Endothelial cell of umbilical vein (primary cell): Measurements from ENCODE around the gene ELP6. TPM values are rescaled to one million over a fixed set of nuclear protein-coding genes. Genes with fewer than 3 reads are reported as not detected.

Source experiments
- BruUV-seq: library from RNA; stranded (reverse); fragments of 400-500 nt; replicated peaks from 2 replicates; lab custom pipeline; 2021; lab: Mats Ljungman, UMichigan
- CTCF ChIA-PET: fragments of 300-600, 350-600 bp; sonication (Branson Sonifier 250); formaldehyde crosslinking; loops from one replicate; lab custom pipeline; 2021; ENCODE audit warnings: antibody characterized with exemption, inconsistent platforms; lab: Charles Lee
- POLR2A ChIA-PET: fragments of 300-600, 350-600 bp; sonication (Branson Sonifier 250); formaldehyde crosslinking; loops from one replicate; lab custom pipeline; 2021; ENCODE audit warnings: antibody characterized with exemption, inconsistent platforms; lab: Charles Lee
- DNase-seq: peaks from one replicate; pipeline ENCODE4 v3.0.0-alpha.2; 2011; ENCODE audit warnings: low read depth, low spot score
- FAIRE-seq: peaks from 2 replicates; lab custom pipeline; 2011; peaks lifted over from hg19 to GRCh38; lab: Jason Lieb, UNC
- H2AFZ ChIP-seq: 2 replicates; pipeline ENCODE4 v1.6.0; 2012; ENCODE audit warnings: low read depth, low read length, control low read depth, inconsistent platforms
- H3K27ac ChIP-seq: 2 replicates; pipeline ENCODE4 v1.5.1; 2011; ENCODE audit warnings: low read depth, mild to moderate bottlenecking, control low read depth, low read length, moderate library complexity; ENCODE audit not compliant: insufficient read depth
- H3K27me3 ChIP-seq, 2 experiments: 2 replicates each; pipeline versions ENCODE4 v1.6.0 to v1.6.1; 2011; ENCODE audit warnings: low read length in 2 of 2, mixed read lengths in 1 of 2; ENCODE audit not compliant: control insufficient read depth in 2 of 2, insufficient read depth in 2 of 2
- H3K36me3 ChIP-seq, 2 experiments: 2 replicates in 1 of 2; 3 replicates in 1 of 2; pipeline ENCODE4 v1.5.1; 2011; ENCODE audit warnings: low read length in 2 of 2, mild to moderate bottlenecking in 1 of 2, moderate library complexity in 1 of 2; ENCODE audit not compliant: control insufficient read depth in 2 of 2, insufficient read depth in 2 of 2; ENCODE audit errors: extremely low read depth in 1 of 2
- H3K4me1 ChIP-seq: 3 replicates; pipeline ENCODE4 v1.5.1; 2011; ENCODE audit warnings: mild to moderate bottlenecking, low read length; ENCODE audit not compliant: control insufficient read depth, insufficient read depth; ENCODE audit errors: extremely low read depth
- H3K4me2 ChIP-seq: 2 replicates; pipeline ENCODE4 v1.6.1; 2011; ENCODE audit warnings: low read length, control low read depth, mixed read lengths; ENCODE audit not compliant: insufficient read depth
- H3K4me3 ChIP-seq, 3 experiments: fragments of 200-600 bp in 1 of 3; sonication (generic), shearing (Covaris generic) in 1 of 3; replicated peaks in 1 of 3; 2 replicates each; pipeline ENCODE4 v1.5.1; 2011 to 2016; ENCODE audit warnings: control low read depth in 3 of 3, low read length in 3 of 3, mild to moderate bottlenecking in 2 of 3, inconsistent platforms in 1 of 3, low read depth in 1 of 3, moderate library complexity in 1 of 3; ENCODE audit not compliant: insufficient read depth in 1 of 3
- H3K79me2 ChIP-seq: 2 replicates; pipeline ENCODE4 v1.6.0; 2012; ENCODE audit warnings: low read length, inconsistent platforms; ENCODE audit not compliant: control insufficient read depth, insufficient read depth
- H3K9ac ChIP-seq: replicated peaks from 2 replicates; pipeline ENCODE3; 2011; ENCODE audit warnings: low read length, control low read depth; ENCODE audit not compliant: insufficient read depth; ENCODE audit errors: extremely low read depth
- H3K9me1 ChIP-seq: replicated peaks from 3 replicates; pipeline ENCODE4 v1.6.0; 2011; ENCODE audit warnings: mild to moderate bottlenecking, low read length; ENCODE audit not compliant: control insufficient read depth, insufficient read depth; ENCODE audit errors: extremely low read depth
- H3K9me3 ChIP-seq: replicated peaks from 2 replicates; pipeline ENCODE4 v1.5.1; 2012; ENCODE audit warnings: low read length, inconsistent platforms; ENCODE audit not compliant: control insufficient read depth, insufficient read depth
- H4K20me1 ChIP-seq: replicated peaks from 2 replicates; pipeline ENCODE3; 2011; ENCODE audit warnings: mild to moderate bottlenecking, low read length; ENCODE audit not compliant: control insufficient read depth, insufficient read depth; ENCODE audit errors: extremely low read depth
- CTCF ChIP-seq, 2 donors: IDR thresholded peaks; 1 replicate in 1 of 2; 2 replicates in 1 of 2; pipeline ENCODE4 v1.5.1; 2011; ENCODE audit warnings: low read length in 2 of 2, mild to moderate bottlenecking in 2 of 2, moderate library complexity in 2 of 2, control low read depth in 1 of 2, inconsistent platforms in 1 of 2, low read depth in 1 of 2; ENCODE audit not compliant: insufficient read depth in 1 of 2; ENCODE audit errors: extremely low read depth in 1 of 2
- EZH2 ChIP-seq: IDR thresholded peaks from 2 replicates; pipeline ENCODE4 v1.6.1; 2012; ENCODE audit warnings: borderline replicate concordance, low read depth, mild to moderate bottlenecking, moderate library complexity, low read length, inconsistent platforms; ENCODE audit not compliant: severe bottlenecking
- FOS ChIP-seq: IDR thresholded peaks from 2 replicates; pipeline ENCODE4 v1.6.1; 2011; ENCODE audit warnings: mild to moderate bottlenecking, low read length, moderate library complexity, borderline replicate concordance; ENCODE audit not compliant: insufficient read depth
- GATA2 ChIP-seq: IDR thresholded peaks from 2 replicates; pipeline ENCODE4 v1.7.0; 2011; ENCODE audit warnings: low read depth, mild to moderate bottlenecking, moderate library complexity, mixed read lengths, low read length; ENCODE audit not compliant: insufficient read length, insufficient read depth
- JUN ChIP-seq: IDR thresholded peaks from 2 replicates; pipeline ENCODE4 v1.6.1; 2011; ENCODE audit warnings: borderline replicate concordance, low read depth; ENCODE audit not compliant: insufficient read length, insufficient read depth
- MAX ChIP-seq: IDR thresholded peaks from 2 replicates; pipeline ENCODE4 v1.6.1; 2011; ENCODE audit not compliant: insufficient read depth, insufficient read length
- MYC ChIP-seq: IDR thresholded peaks from one replicate; pipeline ENCODE4 v1.6.1; 2011; ENCODE audit warnings: mild to moderate bottlenecking, low read depth, low read length
- POLR2A ChIP-seq: IDR thresholded peaks from 2 replicates; pipeline ENCODE4 v1.6.1; 2012; ENCODE audit warnings: low read depth, mild to moderate bottlenecking, control low read depth, low read length
- POLR2AphosphoS5 ChIP-seq: IDR thresholded peaks from 2 replicates; pipeline ENCODE4 v1.6.1; 2012; ENCODE audit warnings: low read depth, mild to moderate bottlenecking, control low read depth, low read length, moderate library complexity; ENCODE audit not compliant: insufficient read depth
- dilution Hi-C: fragments of 300-500 bp; cut with MboI; formaldehyde crosslinking; loops from one replicate; pipeline ENCODE4 v1.15.0; 2019; ENCODE audit warnings: low sequenced_read_pairs; ENCODE audit not compliant: extremely low pct_ligation_motif_present
- intact Hi-C: fragments of 100-400 bp; cut with micrococcal nuclease; formaldehyde crosslinking; loops from one replicate; pipeline ENCODE4 v1.10.0; 2022
- polyA plus RNA-seq, 4 experiments: library from polyadenylated mRNA; depleted of rRNA in 3 of 4; stranded (reverse) in 3 of 4; unstranded in 1 of 4; fragments of >200 nt; gene quantifications; 2 replicates each; pipeline versions ENCODE4 v1.2.1 to v1.2.3, GENCODE V29; 2011 to 2012; ENCODE audit warnings: missing spikeins in 1 of 4
- total RNA-seq: library from RNA; stranded (reverse); gene quantifications from 2 replicates; pipeline ENCODE4 v1.2.3, GENCODE V29; 2021

ELP6 gene
- total and polyA plus RNA-seq, 2 donors (not counting 3 experiments of a cell fraction or from before 2014, with no cell fraction given): 48.1 to 91.0 TPM

- ChIA-PET CTCF (interaction anchor here (0.8 kb wide), 1 partner anchor 26 kb away, joined by 3 read pairs; no protein-coding TSS in a partner anchor), POLR2A (interaction anchor here (0.5 kb wide), 1 partner anchor 11 kb away, joined by 7 read pairs; no protein-coding TSS in a partner anchor)
- no peak overlapping the region for H3K9ac ChIP-seq
- H4K20me1 ChIP-seq: no peaks in the 10 kb centered on the region
- FAIRE-seq: no peak
- peaks cover 6% of the 10 kb centered on the region for H3K79me2 ChIP-seq
- no TSS peak for BruUV-seq
- H3K9me1 ChIP-seq: no peaks in the 10 kb centered on the region
- H3K36me3 ChIP-seq: no peaks in the 10 kb centered on the region
- H2AFZ ChIP-seq: no peak overlapping the region
- no peak overlapping the region for H3K4me2 ChIP-seq
- TF ChIP-seq POLR2AphosphoS5: no peak
- TF ChIP-seq FOS: no peak
- TF ChIP-seq CTCF (IDR thresholded peaks at IDR 0.05; ENCODE audit: extremely low read depth in 1 of 2, insufficient read depth in 1 of 2, low read depth in 1 of 2, low read length in 2 of 2): no peak
- dilution Hi-C loops (no loop called here), intact Hi-C loops (no loop called here)
- no peaks in the 10 kb centered on the region for H3K9me3 ChIP-seq
- no peak for DNase-seq
- no peak overlapping the region for H3K27ac ChIP-seq
- no peaks in the 10 kb centered on the region for H3K27me3 ChIP-seq
- no peaks in the 10 kb centered on the region for H3K4me1 ChIP-seq
- no peak overlapping the region for H3K4me3 ChIP-seq
Measured at GRCh38 chr3:47456984-47457383, 56.5 kb downstream of the ELP6 start.

- DNase-seq (no peak), FAIRE-seq (no peak)
- H3K4me1 ChIP-seq: no peaks in the 10 kb centered on the region
- TF ChIP-seq CTCF (IDR thresholded peaks at IDR 0.05; ENCODE audit: extremely low read depth in 1 of 2, insufficient read depth in 1 of 2, low read depth in 1 of 2, low read length in 2 of 2) (no peak), EZH2 (no peak), JUN (no peak), FOS (no peak), GATA2 (no peak), MAX (no peak), MYC (no peak), POLR2A (no peak), POLR2AphosphoS5 (no peak)
- H3K9me3 ChIP-seq: no peaks in the 10 kb centered on the region
- H3K9ac ChIP-seq: no peak overlapping the region
- BruUV-seq: no TSS peak
- H3K27me3 ChIP-seq: no peaks in the 10 kb centered on the region
- H3K4me3 ChIP-seq: no peak overlapping the region
- H3K36me3 ChIP-seq: no peaks in the 10 kb centered on the region
- H4K20me1 ChIP-seq: no peaks in the 10 kb centered on the region
- H3K79me2 ChIP-seq: peaks cover 4% of the 10 kb centered on the region
- CTCF ChIA-PET: no interaction called here
- dilution Hi-C loops (no loop called here), intact Hi-C loops (no loop called here)
- no peak overlapping the region for H3K27ac ChIP-seq
- H3K4me2 ChIP-seq: no peak overlapping the region
- no peak overlapping the region for H2AFZ ChIP-seq
- POLR2A ChIA-PET: no interaction called here
- no peaks in the 10 kb centered on the region for H3K9me1 ChIP-seq
Measured at GRCh38 chr3:47455806-47456452, 57.6 kb downstream of the ELP6 start.
